SU-DHL-6 (cell line): ENCODE data around the gene MRPS26.

Experiments used
- EZH2phosphoT487 ChIP-seq: fragments of 200-600 bp; sonication (generic), shearing (Covaris generic); conservative IDR thresholded peaks from 2 replicates; pipeline ENCODE4 v1.6.1; 2018; ENCODE audit warnings: mild to moderate bottlenecking, antibody characterized with exemption, low read length, moderate library complexity, mixed read lengths
- TF ChIP-seq, protein P1 (sequence below): fragments of 200-600 bp; sonication (generic); IDR thresholded peaks from one replicate; pipeline ENCODE4 v1.5.1; 2017; ENCODE audit warnings: antibody characterized with exemption, mild to moderate bottlenecking, low read length, moderate library complexity; ENCODE audit not compliant: insufficient read depth, poor library complexity, severe bottlenecking

DNA sequence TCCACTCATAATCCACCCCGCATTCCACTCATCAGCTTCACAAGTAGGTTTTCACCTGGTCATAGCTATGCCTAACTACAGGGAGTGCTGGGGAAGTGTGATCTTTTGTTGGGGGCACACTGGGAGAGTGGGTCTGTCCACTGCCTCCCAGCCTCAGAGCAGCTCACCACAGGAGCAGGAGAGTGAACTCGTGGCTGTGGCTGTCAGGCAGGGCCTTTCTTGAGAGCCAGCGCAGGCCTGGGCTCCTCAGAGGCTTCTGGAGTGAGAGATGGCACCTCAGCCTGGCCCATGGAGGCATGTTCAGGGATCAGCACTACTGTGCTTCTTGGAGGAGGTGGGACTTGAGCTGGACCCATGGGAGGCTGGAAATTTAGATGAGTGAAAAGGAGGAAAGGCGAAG lies 6.4 kb upstream of the MRPS26 start:
- TF ChIP-seq, protein P1, sequence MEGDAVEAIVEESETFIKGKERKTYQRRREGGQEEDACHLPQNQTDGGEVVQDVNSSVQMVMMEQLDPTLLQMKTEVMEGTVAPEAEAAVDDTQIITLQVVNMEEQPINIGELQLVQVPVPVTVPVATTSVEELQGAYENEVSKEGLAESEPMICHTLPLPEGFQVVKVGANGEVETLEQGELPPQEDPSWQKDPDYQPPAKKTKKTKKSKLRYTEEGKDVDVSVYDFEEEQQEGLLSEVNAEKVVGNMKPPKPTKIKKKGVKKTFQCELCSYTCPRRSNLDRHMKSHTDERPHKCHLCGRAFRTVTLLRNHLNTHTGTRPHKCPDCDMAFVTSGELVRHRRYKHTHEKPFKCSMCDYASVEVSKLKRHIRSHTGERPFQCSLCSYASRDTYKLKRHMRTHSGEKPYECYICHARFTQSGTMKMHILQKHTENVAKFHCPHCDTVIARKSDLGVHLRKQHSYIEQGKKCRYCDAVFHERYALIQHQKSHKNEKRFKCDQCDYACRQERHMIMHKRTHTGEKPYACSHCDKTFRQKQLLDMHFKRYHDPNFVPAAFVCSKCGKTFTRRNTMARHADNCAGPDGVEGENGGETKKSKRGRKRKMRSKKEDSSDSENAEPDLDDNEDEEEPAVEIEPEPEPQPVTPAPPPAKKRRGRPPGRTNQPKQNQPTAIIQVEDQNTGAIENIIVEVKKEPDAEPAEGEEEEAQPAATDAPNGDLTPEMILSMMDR = no peak
- no peak for TF ChIP-seq EZH2phosphoT487
